Cardiac fibroblast (primary cell): ENCODE results near the gene LRP1.

Source experiments
- DNase-seq, 2 donors: peaks; one replicate each; pipeline versions ENCODE4 v3.0.0 to v3.0.0-alpha.2; 2010; ENCODE audit warnings: low read depth in 2 of 2
- H3K4me3 ChIP-seq, 2 donors: replicated peaks in 1 of 2; 1 replicate in 1 of 2; 2 replicates in 1 of 2; pipeline ENCODE4 v1.5.1; 2011; ENCODE audit warnings: low read depth in 2 of 2, low read length in 2 of 2, mild to moderate bottlenecking in 2 of 2, moderate library complexity in 1 of 2
- CTCF ChIP-seq: IDR thresholded peaks from one replicate; pipeline ENCODE4 v1.5.1; 2011; ENCODE audit warnings: low read depth, mild to moderate bottlenecking, low read length, inconsistent platforms

The LRP1 gene

GRCh38 chr12:57220770-57221168 is 92.5 kb downstream of the LRP1 start:
- no peak for TF ChIP-seq CTCF
- DNase-seq: no peak
- H3K4me3 ChIP-seq: no peak overlapping the region

DNA sequence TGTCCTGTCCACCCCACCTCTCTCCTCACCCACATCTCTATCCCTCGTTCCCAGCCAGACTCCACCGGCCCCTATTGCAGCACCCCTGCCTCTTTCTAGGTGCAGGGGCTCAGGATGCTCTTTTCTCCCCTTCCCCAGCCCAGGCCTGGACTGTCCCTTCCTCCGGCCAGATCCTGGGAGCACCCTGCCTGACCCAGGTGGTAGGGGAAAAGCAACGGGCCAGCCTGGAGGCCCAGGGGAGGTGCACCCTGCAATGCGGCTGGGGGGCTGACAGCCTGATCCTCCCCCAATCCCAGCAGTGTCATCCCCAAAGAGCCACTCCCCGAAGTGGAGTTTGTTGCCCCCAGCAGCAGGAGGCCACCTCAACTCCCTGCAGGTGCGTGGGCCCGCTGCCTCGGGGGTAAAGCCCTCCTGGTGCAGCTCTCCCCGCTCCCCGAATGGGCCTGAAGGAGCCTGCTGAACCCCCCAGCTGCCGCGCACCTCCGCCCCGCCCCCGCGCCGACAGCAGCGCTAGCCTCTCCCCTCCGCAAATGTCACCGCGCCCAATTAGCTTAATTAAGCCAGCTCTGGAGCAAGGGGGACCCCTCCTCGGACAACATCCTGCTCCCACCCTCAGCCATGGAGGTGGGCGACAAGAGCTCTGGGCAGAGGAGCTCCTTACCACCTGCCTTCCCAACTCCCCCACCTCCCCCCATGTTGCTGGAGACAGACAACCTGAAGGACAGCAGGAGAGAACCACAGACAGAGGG is 93.1 kb downstream of the LRP1 start:
- H3K4me3 ChIP-seq: no peak overlapping the region
- TF ChIP-seq CTCF: no peak
- no peak for DNase-seq

GRCh38 chr12:57222286-57223190 is 94.3 kb downstream of the LRP1 start:
- DNase-seq: no peak
- TF ChIP-seq CTCF: no peak
- no peak overlapping the region for H3K4me3 ChIP-seq

- DNase-seq: no peak
- H3K4me3 ChIP-seq: no peak overlapping the region
- TF ChIP-seq CTCF: no peak
Observed at GRCh38 chr12:57223191-57224165, 95.2 kb downstream of the LRP1 start.

- no peak for TF ChIP-seq CTCF
- no peak overlapping the region for H3K4me3 ChIP-seq
- DNase-seq: no peak
Observed at GRCh38 chr12:57224278-57224972, 96.1 kb downstream of the LRP1 start.
